Natural killer cell (primary cell): ENCODE results near the gene SPATC1L. TPM values are rescaled to one million over a fixed set of nuclear protein-coding genes. Genes with fewer than 3 reads are reported as not detected.

Experiments
- ATAC-seq, 3 donors: fragments of 150-1000 bp in 2 of 3; fragments of 200-7000 bp in 1 of 3; cut with Tn5 transposase; 1 replicate in 1 of 3; 2 replicates in 2 of 3; pipeline ENCODE4 v1.10.0; 2021; ENCODE audit warnings: mild to moderate bottlenecking in 2 of 3, moderate library complexity in 2 of 3
- DNase-seq, 2 donors: peaks; one replicate each; pipeline versions ENCODE4 v3.0.0 to v3.0.0-alpha.2; 2013 to 2021; ENCODE audit warnings: mixed read lengths in 1 of 2
- H3K27ac ChIP-seq: one replicate; pipeline ENCODE4 v1.5.1; 2013; ENCODE audit warnings: mild to moderate bottlenecking, low read length
- H3K27me3 ChIP-seq: one replicate; pipeline ENCODE4 v1.6.1; 2013; ENCODE audit warnings: low read length; ENCODE audit not compliant: control insufficient read depth, insufficient read depth
- H3K36me3 ChIP-seq: one replicate; pipeline ENCODE4 v1.6.1; 2013; ENCODE audit warnings: low read length; ENCODE audit not compliant: control insufficient read depth, insufficient read depth
- H3K4me1 ChIP-seq: one replicate; pipeline ENCODE4 v1.6.1; 2013; ENCODE audit warnings: low read length; ENCODE audit not compliant: control insufficient read depth, insufficient read depth
- H3K4me3 ChIP-seq: one replicate; pipeline ENCODE4 v1.5.1; 2013; ENCODE audit warnings: low read length
- H3K9me3 ChIP-seq: one replicate; pipeline ENCODE4 v1.6.1; 2013; ENCODE audit warnings: low read length; ENCODE audit not compliant: control insufficient read depth, insufficient read depth
- H3K27ac Mint-ChIP-seq, 2 donors: one replicate each; pipeline ENCODE4 v1.8.0; 2022; ENCODE audit warnings: mild to moderate bottlenecking in 2 of 2, mixed read lengths in 2 of 2, moderate library complexity in 1 of 2
- H3K27me3 Mint-ChIP-seq, 2 donors: one replicate each; pipeline ENCODE4 v1.8.0; 2022; ENCODE audit warnings: low read depth in 2 of 2, mixed read lengths in 2 of 2
- H3K36me3 Mint-ChIP-seq: one replicate; pipeline ENCODE4 v1.8.0; 2022; ENCODE audit warnings: mixed read lengths
- H3K4me1 Mint-ChIP-seq, 2 donors: one replicate each; pipeline ENCODE4 v1.8.0; 2022; ENCODE audit warnings: mixed read lengths in 2 of 2
- H3K4me3 Mint-ChIP-seq: one replicate; pipeline ENCODE4 v1.8.0; 2022; ENCODE audit warnings: mild to moderate bottlenecking, moderate library complexity, mixed read lengths
- H3K9me3 Mint-ChIP-seq, 2 donors: one replicate each; pipeline ENCODE4 v1.8.0; 2022; ENCODE audit warnings: mixed read lengths in 2 of 2
- CTCF ChIP-seq: fragments of 200-600 bp; IDR thresholded peaks from one replicate; pipeline ENCODE4 v1.8.0; 2022; ENCODE audit warnings: antibody characterized with exemption
- whole genome bisulfite sequencing: methylation state at CpG from one replicate; pipeline ENCODE4 v1.1.7; 2013; ENCODE audit warnings: missing lambda C conversion rate; ENCODE audit not compliant: insufficient coverage; 5-methylcytosine and 5-hydroxymethylcytosine counted together
- intact Hi-C: fragments of 100-400 bp; cut with micrococcal nuclease; formaldehyde crosslinking; loops from one replicate; pipeline ENCODE4 v1.14.2; 2022
- total RNA-seq, 4 donors: library from RNA; stranded (reverse); fragments of 120-200 nt in 1 of 4; gene quantifications; one replicate each; pipeline versions ENCODE4 v1.2.3 to v1.2.4, GENCODE V29; 2013 to 2022

SPATC1L gene
- total RNA-seq, 3 donors from 2014 or later (not counting 1 experiment from before 2014, with no cell fraction given) = 0.18 to 4.0 (median 2.7) TPM

DNA sequence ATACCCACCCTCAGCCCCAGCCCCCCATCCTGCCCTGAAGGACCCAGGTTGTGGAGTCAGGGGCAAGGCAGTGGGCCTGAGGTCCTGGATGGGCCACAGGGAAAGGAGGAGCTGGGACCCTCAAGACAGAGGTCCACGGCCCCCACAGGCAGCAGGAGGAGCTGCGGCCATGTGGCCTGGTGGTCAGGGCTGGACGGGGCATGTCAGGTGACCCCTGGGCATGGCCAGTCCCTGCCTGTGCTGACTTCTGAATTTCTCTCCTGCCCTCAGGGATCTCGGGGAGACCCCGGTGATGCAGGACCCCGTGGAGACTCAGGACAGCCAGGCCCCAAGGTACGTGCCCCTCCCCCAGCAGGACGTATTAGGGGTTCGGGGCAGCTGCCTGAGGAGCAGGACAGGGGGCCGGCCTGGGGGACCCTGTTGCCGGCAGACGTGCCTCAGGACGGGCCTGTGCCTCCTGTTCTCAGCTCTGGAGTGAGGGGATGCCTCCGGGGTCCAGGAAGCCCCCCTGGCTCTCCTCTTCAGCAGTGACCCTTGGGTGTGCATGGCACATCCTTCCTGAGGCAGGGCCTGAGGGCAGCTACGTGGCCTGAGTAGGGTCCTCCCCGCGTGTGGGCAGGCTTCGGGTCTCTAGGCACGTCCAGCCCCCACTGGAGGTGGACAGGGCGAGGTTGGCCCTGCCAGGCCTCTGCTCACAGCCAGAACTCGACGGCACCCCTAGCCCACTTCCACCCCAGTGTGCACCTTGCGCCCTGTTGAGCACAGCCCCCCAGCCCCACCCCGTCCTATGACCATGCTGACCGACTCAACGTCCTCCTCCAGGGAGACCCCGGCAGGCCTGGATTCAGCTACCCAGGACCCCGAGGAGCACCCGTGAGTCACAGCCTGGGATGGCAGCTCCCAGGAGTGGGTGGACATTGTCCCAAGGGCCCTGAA is 62.7 kb downstream of the SPATC1L start:
- H3K4me1 Mint-ChIP-seq = no peaks in the 10 kb centered on the region
- peak in 1 of 2 donors; percentile 15 for DNase-seq
- Histone ChIP-seq H3K36me3 (peaks cover 3% of the 10 kb centered on the region), H3K4me1 (no peaks in the 10 kb centered on the region), H3K27me3 (no peaks in the 10 kb centered on the region), H3K9me3 (no peaks in the 10 kb centered on the region), H3K27ac (no peak overlapping the region), H3K4me3 (no peak overlapping the region)
- TF ChIP-seq CTCF = no peak
- ATAC-seq = no peak
- H3K27ac Mint-ChIP-seq = no peak overlapping the region
- no peaks in the 10 kb centered on the region for H3K9me3 Mint-ChIP-seq
- intact Hi-C loops = no loop called here
- no peak overlapping the region for H3K4me3 Mint-ChIP-seq
- H3K36me3 Mint-ChIP-seq = no peaks in the 10 kb centered on the region
- no peaks in the 10 kb centered on the region for H3K27me3 Mint-ChIP-seq
- 90% methylated on average over 29 of the region's 29 CpGs for WGBS

DNA sequence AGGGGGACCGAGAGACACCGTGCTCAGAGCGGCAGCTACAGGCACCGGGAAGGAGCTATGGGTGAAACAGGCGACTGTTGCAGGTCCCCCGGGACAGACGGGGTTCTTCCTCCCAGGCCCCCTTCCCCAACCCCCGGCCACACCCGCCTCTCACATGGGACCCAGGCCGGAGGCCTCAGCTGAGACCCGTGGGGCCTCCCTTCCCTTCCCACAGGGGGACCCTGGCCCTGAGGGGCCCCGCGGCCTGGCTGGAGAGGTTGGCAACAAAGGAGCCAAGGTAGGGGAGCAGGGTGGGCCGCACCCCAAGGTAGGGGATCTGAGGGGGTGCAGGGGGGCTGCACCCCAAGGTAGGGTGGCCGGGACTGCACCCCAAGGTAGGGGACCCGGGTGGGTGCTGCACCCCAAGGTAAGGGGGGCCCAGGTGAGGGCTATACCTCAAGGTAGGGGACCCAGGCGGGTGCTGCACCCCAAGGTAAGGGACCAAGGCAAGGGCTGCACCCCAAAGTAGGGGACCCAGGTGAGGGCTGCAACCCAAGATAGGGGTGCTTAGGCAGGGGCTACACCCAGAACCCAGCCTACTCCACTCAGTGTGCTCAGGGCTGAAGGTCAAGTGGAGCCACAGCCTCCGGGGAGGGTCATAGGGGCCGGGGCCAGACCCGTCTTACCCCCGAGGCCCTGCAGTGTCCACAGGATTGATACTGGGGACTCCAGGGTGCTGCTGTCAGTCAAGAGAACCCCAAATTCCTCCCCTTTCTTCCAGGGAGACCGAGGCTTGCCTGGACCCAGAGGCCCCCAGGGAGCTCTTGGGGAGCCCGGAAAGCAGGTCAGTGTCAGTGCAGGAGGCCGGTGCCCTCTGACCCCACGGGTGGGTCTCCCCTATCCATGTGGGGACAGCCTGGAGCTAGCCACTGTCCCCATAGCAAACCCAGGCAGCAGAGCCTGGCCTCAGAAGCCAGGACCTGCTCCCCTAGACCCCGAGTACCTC is 63.7 kb downstream of the SPATC1L start:
- no peaks in the 10 kb centered on the region for H3K36me3 ChIP-seq
- Mint-ChIP-seq H3K27ac (no peak overlapping the region), H3K9me3 (no peaks in the 10 kb centered on the region), H3K4me1 (no peaks in the 10 kb centered on the region), H3K4me3 (no peak overlapping the region), H3K36me3 (no peaks in the 10 kb centered on the region), H3K27me3 (no peaks in the 10 kb centered on the region)
- intact Hi-C loops = no loop called here
- DNase-seq = peak in 1 of 2 donors; percentile 12
- H3K27me3 ChIP-seq = no peaks in the 10 kb centered on the region
- no peak overlapping the region for H3K4me3 ChIP-seq
- 77% methylated on average over 26 of the region's 26 CpGs for WGBS
- H3K27ac ChIP-seq = no peak overlapping the region
- no peak for TF ChIP-seq CTCF
- H3K9me3 ChIP-seq = no peaks in the 10 kb centered on the region
- no peak for ATAC-seq
- H3K4me1 ChIP-seq = no peaks in the 10 kb centered on the region

GRCh38 chr21:46119637-46120271 is 64.5 kb downstream of the SPATC1L start:
- Histone ChIP-seq H3K4me1 (no peaks in the 10 kb centered on the region), H3K4me3 (no peak overlapping the region), H3K27ac (no peak overlapping the region), H3K36me3 (no peaks in the 10 kb centered on the region), H3K9me3 (peaks cover 4% of the 10 kb centered on the region), H3K27me3 (no peaks in the 10 kb centered on the region)
- Mint-ChIP-seq H3K4me1 (no peaks in the 10 kb centered on the region), H3K36me3 (no peaks in the 10 kb centered on the region), H3K27me3 (no peaks in the 10 kb centered on the region), H3K27ac (no peak overlapping the region), H3K4me3 (no peak overlapping the region), H3K9me3 (no peaks in the 10 kb centered on the region)
- WGBS = 83% methylated on average over 13 of the region's 14 CpGs
- intact Hi-C loops = no loop called here
- TF ChIP-seq CTCF = no peak
- ATAC-seq = no peak
- DNase-seq = peak in 1 of 2 donors; percentile 12
